Measurements from ENCODE around the gene HIP1.

GRCh38 chr7:75563171-75563570, 175.6 kb downstream of the HIP1 start:
- TF ChIP-seq TAF1 (IDR thresholded peaks at IDR 0.05; ENCODE audit: borderline replicate concordance, low read depth, low read length) (no peak), RFX5 (IDR thresholded peaks at IDR 0.05; ENCODE audit: low read length) (no peak), USF1 (IDR thresholded peaks at IDR 0.05; ENCODE audit: borderline replicate concordance, low read depth) (no peak), NRF1 (IDR thresholded peaks at IDR 0.05; ENCODE audit: low read depth, low read length) (no peak), SIN3A (IDR thresholded peaks at IDR 0.05; ENCODE audit: borderline replicate concordance, low read depth, low read length) (no peak), CTCF (IDR thresholded peaks at IDR 0.05) (no peak), FOSL2 (IDR thresholded peaks at IDR 0.05; ENCODE audit: borderline replicate concordance, low read depth) (no peak), USF2 (IDR thresholded peaks at IDR 0.05; ENCODE audit: borderline replicate concordance, low read depth, low read length) (no peak)
